ENCODE results near the gene PCYT2.
"Not testable (repeated sequence)": the region's sequence is repeated elsewhere in the genome, so short reads cannot be mapped to it uniquely, and the experiment has no call there.

Gene PCYT2

DNA sequence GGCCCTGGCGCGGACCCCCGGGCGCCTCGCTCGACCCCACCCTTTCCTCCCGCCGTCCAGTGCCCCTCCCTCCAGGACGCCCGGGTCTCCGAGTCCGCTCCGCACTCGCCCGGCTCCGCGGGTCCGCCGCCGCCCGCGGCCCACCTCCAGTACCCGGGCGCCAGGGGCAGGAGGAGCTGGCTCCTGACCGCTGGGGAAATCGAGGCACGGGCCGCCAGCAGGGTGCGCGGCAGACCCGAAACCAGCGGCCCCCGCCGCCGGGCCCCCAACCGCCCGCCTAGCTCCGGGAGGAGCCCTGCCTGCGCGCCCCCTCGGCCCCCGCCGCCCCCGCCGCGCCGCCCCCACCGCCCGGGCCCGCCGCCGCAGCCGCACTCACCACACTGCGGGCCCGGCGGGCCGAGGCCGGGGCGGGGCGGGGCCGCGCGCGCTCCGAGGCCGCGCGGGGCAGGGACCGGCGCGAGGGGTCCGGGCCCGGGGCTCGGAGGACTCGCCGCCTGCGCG, 16.0 kb upstream of the PCYT2 start:
- no peak for DNase-seq

DNA sequence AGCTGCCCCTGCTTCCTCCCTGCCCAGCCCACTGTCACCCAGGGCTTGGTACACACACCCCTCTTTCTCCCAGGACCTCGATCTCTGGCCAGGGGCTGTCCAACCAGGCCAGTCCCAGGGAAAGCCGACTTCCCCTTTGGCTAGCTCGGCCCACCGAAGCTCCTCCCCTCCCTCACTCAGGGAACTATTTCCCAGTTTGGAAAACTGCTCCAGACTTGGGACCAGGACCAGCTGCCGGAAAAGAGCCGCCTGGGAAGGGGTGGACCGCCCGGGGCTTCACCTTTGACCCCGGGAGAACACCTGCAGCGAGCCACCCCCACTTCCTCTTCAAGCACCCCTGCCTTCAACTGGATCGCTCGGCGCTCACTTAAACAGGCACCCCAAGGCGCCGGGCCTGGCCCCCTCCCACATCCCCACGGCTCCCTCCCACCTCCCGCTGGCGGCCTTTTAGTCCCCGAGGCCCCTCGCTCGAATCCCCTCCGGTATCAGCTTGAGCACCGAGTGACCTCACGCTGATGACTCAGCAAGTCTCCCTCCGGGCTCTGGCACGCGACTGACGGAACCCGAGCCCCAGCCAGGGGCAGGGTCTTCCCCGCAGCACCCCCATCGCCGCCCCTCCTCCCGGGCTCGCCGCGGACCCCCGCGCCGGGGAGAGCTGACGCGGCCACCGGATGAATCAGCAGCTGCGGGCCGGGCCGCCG, 15.4 kb upstream of the PCYT2 start:
- DNase-seq, result peak; percentile 69

DNA sequence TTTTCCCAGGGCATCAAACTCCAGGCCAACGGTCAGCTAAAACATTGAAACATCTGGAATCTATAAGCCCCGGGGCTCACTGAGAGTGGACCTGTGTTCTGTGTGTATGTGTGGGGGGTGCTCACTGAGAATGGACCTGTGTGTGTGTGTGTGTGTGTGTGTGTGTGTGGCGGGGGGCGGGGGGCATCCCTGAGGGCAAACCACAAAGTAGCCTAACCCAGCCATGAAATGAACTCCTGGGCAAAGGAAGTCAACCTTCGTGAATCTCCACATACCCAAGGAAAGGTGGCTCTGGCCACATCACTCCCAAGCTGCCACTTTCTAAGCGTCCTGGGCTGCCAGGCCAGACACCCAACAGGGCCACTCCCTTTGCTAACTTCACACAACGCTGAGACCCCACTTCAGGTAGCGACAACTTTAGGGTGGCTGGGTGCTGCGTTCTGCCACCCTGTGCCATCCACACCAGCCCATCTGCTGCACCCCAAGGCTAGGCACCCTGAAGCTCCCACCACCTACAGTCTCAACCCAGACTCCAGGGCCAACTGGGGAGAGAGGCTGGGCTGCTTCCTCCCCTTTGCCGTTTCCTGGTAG, 14.8 kb upstream of the PCYT2 start:
- DNase-seq, result no peak

DNA sequence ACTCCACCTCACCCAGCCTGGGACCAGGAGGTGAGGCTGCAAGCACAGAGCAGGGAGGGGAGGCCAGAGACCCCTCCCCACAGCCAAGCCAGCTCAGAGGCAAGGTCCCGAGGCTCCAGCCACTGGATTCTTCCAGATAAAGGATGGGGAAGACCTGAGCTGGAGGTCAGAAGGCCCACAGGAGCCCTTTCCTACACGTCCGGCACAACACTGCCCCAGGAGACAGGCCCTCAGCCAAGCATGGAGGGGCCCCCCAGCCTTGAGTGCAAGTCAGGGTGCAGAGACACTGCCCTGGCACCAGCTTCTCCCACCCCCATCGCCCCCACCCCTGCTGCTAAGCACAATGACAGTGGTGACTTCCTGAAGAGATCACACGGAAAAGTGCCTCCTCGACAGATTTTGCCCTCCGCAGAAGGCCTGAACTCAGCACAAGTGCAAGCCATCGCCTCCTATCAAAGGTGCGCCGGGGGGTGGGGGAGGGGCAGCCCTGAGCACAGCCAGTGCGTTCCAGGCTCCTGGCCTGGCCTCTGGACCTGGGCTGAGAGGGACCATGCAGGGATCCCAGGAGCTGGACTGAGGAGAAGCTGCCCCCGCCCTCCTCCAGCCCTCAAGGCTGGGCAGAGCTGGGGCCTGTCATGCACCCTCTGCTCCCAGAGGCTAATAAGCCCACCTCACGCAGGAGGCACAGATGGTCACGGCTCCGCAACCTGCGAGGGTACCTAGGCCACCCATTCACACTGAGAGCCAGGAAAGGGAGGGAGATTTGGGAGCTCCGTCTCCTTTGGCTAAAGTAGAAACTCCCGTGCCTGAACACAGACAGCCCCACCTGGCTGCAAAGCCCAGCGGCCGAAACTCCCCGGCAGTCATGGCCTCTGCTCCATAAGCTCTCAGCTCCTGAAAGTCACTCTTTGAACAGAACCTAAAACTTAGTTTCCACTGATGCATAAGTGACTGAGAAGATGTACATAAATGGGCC, 13.6 kb upstream of the PCYT2 start:
- no peak for DNase-seq

DNA sequence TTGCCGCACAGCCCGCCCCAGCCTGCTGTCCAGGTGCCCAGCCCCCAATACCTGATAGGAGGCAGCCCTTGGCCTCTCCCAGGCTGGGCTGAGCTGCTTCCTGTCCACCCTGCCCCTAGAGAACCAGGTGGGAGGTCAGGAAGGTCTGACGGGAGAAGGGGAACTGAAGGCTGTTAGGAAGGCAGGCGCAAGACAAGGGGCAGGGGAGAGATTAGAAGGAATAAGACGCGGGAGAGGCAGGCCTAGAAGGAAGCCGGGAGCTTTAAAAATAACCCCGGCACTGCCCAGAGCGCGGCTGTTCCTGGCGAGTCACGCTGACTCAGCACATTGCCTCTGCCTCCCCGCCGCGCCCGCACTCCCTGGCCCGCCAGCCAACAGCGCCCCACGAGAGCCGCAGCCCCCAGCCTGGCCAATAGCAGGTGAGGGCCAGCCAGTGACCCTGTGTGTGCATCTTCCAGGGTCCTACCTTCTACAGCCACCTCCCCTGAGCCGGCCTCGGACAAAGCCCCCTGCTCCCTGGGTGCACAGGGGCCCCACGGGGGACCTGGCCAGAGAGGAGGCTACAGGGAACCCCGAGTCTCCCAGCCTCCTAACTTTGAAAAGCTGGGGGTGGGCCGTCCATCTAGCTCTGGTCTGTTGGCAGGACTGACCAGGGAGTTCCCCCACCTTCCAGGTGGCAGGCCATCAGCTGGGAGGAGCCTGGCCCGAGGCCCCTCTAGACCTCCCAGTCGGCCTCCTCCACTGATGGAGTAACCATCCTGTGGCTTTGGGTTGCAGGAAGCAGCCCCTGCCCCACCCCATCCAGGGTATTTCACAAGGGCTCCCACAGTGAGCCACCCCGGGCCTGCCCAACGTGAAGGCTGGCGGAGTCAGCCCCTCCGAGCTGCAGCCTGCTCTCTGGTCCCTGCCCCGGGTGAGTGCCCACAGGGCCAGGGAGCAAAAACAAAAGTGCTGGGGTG, 12.4 kb upstream of the PCYT2 start:
- peak; percentile 74 for DNase-seq

DNA sequence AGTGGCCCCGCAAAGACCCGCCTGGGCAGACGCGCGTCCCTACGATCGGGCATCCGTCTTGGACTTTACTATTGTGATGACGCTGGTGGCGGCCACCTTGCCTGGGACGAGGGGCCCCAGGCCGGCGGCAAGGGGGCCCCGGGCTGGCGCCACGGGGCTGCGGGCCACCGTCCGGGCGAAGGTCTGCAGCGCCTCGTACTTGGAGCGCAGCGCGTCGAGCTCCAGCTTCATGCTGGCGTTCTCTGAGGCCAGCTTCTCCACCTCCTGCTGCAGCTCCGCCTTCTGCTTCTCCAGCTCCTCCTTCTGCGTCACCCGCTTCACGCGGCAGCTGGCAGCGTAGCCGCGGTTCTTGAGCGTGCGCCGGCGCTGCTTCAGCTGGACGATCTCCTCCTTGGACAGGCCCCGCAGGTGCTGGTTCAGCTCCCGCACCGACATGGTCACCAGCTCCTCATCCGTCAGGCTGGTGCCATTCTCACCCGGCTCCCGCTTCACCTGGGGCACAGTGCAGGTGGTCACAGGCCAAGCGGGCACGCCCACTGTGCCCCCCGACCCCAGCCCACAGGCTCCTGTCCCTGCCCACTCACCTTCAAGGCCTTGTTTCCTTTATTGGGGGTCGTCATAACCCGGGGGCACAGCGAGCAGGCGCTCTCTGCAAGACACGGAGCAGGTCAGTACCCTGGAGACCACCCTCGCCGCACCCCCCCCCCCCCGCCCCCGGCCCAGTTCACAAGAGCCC, 11.5 kb upstream of the PCYT2 start:
- DNase-seq, result no peak

DNA sequence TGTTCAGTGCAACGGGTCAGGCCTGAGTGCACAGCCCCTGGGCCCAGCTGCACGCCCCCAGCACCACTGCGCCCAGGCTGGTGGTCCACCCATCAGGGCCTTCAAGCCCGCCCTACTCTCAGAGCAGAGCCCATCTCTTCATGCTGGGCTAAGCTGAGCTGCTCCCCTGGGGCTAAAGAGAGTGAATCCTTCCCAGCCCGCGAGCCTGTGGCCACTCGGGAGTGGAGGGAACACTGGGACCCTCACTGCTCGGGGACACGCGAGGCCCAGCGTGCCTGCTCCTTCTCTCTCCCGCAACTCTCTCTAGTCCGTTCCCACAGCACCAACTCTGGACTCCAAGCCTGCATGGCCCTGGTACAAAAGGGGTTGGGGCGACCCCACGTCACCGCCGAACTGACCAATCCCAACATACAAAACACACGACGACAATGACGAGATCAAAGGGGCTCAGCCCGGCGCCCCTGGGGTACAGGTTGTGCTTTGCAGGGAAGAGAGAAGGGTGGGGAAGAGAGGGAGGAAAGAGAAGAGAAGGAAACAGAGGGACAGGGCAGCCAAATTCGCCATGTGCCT, 10.9 kb upstream of the PCYT2 start:
- no peak for DNase-seq

DNA sequence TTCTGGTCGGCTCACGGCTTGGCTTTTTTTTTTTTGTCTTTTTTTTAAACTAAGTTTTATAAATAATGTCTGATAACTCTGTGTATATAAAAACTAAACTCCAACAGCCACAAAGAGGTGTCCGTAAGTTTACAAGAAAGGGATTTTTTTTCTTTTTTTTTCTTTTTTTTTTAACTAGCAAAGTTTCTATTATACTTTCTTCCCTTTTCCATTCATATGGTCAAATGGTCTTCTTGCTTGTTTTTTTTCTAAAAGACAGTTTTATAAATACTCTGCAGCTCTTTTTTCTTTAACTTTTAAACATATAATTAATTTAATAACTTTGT, 10.3 kb upstream of the PCYT2 start:
- no peak for DNase-seq

DNA sequence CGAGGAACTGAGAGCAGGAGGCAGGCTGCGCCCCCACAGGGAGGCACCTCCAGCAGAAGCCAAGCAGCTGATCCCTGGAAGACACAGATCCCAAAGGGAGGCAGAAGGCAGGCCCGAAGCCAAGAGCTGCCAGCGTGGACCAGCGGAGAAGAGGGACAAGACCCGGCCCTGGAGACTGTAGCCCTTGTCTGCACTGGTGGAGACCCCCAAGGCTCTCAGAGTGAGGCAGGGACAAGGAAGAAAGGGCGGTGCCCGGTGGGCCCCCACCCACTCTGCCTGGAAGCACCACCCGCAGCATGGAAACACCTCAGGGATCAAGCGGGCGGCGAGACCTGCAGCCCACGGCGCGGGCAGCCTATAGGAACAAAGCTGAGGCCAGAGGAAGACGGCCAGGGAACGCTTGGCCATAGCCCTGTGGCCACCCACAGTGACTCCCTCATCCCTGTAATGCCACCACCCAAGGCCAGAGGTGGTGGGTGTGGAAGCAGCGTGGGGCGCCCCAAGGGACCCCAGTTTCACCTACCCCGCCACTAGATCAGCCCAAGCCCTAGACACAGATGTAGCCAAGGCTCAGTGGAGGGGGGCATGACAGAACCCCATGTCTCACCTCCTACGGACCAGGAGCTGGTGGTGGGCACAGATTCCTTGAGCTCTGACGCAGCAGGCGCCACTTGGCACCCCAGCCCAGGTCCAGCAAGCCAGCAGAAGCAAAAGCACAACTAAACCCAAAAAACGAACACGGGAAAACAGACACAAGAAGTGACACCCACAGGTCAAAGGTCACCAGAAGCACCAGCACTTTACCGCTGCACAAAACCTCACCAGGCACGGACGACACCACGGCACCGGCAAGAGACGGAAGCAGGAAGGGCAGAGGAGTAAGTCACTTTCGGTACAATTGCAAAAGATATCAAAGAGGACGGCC, 9.7 kb upstream of the PCYT2 start:
- no peak for DNase-seq

DNA sequence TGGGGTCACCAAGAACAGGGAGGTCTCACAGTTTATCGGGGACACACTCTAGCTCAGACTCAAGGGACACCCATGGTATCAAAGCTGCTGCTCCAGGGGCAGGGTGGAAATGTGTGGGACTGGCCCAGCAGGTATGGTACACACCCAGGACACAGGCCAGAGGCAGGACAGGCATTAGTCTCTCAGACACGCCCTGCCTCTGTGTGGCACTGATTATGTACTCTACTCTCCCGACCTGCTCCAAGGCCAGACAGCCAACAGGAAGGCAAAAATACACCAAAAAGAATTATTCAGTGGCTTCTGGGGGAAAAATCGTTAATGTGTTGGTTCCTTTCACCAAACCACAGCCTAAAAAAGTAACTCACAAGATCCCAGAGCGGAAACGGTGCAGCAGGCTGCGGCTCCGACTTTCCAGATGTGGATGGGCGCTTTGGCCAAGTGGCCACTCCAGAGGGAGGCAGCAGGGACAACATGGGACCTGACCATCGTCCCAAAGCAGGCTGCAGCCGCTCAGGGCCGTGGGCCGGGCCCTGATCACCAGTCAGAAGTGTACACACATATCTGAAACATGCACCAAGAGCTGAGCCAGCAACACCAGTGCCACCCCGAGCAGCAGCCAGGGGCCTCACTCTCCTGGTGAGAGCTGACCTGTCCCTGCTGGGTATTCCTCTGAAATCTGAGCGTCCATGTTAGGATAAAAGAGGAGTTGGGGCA, 7.8 kb upstream of the PCYT2 start:
- no peak for DNase-seq

DNA sequence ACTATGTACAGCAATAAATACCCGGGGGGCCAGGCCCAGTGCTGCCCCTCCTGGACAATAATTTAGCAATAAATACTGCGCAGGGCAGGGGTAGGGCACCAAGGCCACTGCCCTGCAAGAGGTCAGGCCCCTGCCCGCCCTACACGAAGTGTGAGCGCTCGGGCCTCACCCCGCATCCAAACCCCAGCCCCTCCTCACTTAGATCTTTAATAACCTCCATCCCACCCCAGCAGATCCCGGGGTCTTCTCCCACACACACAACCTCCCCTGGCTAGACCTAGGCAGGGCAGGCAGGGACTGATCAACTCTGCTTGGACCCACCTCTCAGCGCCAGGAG, 7.1 kb upstream of the PCYT2 start:
- DNase-seq, result not testable (repeated sequence)

DNA sequence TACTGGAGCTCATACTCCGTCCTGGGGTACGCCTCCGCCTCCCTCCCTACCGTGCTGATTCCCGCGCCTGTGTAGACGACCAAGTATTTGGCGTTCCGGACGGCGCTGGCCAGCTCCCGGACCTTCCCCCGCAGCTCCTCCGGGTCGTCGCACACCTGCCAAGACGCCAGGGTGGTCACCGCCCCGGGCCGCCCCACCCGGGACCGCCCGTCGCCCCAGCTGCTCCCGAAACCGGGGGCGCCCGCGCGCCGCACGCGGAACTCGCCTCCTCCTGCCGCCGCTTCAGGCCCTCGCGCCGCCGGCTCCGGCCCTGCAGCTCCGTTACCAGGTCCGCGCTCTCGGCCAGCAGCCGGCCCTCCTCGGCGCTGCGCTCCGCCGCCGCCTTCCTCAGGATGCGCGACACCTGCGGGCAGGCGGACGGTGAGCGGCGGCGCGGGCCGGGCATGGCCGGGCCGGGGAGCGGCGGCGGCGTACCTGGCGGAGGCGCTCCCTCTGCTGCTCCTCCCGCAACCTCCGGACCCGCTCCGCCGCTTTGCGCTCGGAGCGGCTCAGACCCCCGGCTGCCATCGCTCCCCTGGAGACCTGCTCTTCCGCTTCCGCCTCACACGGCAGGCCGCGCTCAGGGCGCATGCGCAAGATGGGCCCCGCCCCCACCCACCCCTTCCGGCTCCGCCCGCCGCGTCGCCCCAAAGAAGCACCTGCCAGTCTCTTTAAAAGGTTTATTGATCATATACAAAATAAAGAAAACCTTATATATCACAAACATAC, 6.5 kb upstream of the PCYT2 start, which contains the start of gene SIRT7:
TSS of gene SIRT7 (minus strand) at position 612 of the 768 bp plus-strand sequence. CDS start at position 567, 45 bp downstream.
- DNase-seq, result peak; percentile 63

DNA sequence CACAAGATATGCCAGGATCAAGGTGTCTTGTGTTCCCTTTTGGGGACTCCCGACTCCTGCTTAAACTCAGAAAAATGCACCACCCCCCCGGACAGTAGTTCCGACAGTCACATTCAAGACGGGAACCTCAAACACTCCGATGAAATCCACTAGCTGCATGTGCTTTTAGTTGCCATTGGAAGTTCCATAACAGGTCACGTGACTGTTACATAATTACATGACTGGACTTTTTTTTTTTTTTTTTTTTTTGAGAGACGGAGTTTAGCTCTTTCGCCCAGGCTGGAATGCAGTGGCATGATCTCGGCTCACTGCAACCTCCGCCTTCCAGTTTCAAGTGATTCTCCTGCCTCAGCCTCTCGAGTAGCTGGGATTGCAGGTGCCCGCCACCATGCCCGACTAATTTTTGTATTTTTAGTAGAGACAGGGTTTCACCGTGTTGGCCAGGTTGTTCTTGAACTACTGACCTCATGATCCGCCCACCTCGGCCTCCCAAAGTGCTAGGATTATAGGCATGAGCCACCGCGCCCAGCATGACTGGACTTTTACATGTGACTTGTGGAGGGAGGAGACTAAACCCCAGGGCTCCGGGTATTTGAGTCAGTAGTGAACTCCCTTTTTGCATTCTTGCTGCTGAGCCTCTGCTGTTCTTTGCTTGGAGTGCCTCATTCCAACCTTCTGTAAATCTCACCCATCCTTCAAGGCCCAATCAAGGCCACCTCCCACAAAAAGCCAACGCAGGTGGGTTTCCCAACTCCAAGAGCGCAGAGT, 5.2 kb upstream of the PCYT2 start:
- no peak for DNase-seq

DNA sequence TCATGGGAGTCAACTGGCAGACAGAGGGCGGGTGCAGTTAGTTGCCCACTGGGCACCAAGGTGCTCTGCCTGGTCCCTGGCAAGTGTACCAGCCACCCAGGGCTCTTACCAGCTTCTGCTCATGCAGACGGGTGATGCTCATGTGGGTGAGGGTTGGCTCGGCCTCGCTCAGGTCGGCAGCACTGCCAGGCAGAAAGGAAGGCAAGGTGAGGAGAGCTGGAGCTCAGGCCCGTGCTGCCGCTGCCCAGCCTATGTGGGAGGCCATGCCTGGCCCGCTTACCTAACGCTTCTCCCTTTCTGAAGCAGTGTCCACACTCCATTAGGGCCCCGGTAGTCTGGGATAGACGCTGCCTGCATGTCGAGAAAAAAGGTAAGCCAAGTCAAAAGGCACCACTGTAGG, 4.1 kb upstream of the PCYT2 start:
- no peak for DNase-seq

DNA sequence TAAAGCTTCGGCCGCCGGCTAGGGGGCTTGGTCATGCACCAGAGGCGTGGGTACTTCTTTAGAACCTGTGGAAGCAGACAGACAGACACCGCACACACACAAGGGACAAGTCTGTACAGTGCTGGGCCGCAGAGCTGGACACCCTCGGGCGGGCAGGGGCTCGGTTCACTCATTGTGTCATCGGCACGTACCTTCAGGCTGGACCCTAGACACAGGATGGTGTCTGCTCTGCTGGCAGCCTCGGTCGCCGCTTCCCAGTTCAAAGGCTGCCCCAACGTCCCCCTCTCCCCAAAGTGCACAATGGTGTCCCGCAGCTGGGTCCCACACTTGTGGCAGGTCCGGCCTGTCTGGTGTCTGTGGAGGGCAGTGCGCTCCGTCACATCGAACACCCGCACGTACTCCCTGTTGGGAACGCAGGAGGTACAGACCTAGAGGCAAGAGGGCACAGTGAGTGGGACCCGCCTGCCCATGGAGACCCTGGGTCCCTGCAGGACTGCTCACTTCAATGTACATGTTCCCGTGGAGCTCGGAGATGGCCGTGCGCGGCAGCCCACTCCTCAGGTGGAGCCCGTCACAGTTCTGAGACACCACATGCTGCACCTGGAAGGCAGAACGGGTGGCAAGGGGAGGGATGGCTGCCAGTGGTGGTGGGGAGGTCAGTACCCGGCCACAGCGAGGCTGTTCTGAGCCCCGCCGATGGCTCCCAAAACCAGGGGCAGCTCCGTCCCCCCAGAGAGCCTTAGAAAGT, 3.1 kb upstream of the PCYT2 start:
- no peak for DNase-seq

DNA sequence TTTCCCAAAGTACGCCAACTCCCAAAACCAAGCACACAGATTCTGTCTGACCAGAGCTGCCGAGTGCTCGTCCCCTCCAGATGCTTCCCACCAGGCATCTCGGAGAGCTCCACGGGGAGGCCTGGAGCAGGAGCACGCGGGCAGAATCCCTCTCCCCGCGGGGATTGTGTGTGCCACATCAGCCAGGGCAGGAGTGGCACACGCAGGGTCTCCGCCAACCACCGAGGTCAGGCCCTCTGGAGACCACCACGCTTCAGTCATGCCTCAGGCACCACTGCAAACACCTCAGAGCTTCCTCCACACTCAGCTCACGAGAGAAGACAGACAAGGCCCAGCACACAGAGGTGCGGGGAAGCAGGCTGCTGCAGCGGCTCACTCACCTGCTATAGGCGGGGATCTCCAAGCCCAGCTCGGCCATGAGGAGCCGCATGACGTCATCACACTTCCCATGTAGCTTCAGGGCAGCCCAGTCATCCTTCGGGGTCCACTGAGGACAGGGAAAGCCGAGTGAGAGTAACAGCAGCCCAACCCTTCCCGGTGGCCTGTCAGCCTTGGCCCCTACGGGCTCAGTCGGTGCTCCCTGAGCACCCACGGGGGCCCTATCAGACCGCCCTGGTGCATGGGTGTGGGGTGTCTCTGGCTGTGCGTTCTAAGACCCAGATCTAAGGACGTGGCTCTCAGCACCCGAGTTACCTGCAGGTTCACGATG, 2.3 kb upstream of the PCYT2 start:
- DNase-seq, result no peak

Data from fibroblast of skin of right quadriceps (primary cell).